NB4 (cell line): ENCODE results near the gene CEP68.

Source experiments
- DNase-seq: peaks from one replicate; pipeline ENCODE4 v3.0.0; 2010; ENCODE audit warnings: low read depth
- H3K4me3 ChIP-seq: one replicate; pipeline ENCODE4 v1.5.1; 2011; ENCODE audit warnings: mild to moderate bottlenecking, low read depth, low read length, moderate library complexity
- CTCF ChIP-seq: IDR thresholded peaks from one replicate; pipeline ENCODE4 v1.5.1; 2012; ENCODE audit warnings: low read depth, low read length
- MAX ChIP-seq: IDR thresholded peaks from 2 replicates; pipeline ENCODE4 v1.6.1; 2011; ENCODE audit warnings: low read depth, low read length
- MYC ChIP-seq: IDR thresholded peaks from 2 replicates; pipeline ENCODE4 v1.6.1; 2011; ENCODE audit warnings: low read depth, low read length
- POLR2A ChIP-seq: IDR thresholded peaks from 2 replicates; pipeline ENCODE4 v1.6.1; 2011; ENCODE audit warnings: mild to moderate bottlenecking; ENCODE audit not compliant: insufficient read length; ENCODE audit errors: extremely low read depth

Gene CEP68

GRCh38 chr2:65067806-65068553 is 11.8 kb downstream of the CEP68 start:
- TF ChIP-seq POLR2A (no peak), CTCF (no peak), MYC (no peak), MAX (no peak)
- H3K4me3 ChIP-seq, result no peak overlapping the region
- no peak for DNase-seq

GRCh38 chr2:65069439-65069824 is 13.2 kb downstream of the CEP68 start:
- DNase-seq, result no peak
- H3K4me3 ChIP-seq, result no peak overlapping the region
- TF ChIP-seq CTCF (no peak), POLR2A (no peak), MYC (no peak), MAX (no peak)

- H3K4me3 ChIP-seq, result no peak overlapping the region
- peak; percentile 24 for DNase-seq
- no peak for TF ChIP-seq MAX
- TF ChIP-seq MYC, result no peak
- no peak for TF ChIP-seq POLR2A
- no peak for TF ChIP-seq CTCF
Observed at GRCh38 chr2:65070172-65070830, 14.1 kb downstream of the CEP68 start.

GRCh38 chr2:65070856-65071255 is 14.6 kb downstream of the CEP68 start:
- no peak for TF ChIP-seq MAX
- DNase-seq, result no peak
- no peak overlapping the region for H3K4me3 ChIP-seq

GRCh38 chr2:65071499-65072180 is 15.4 kb downstream of the CEP68 start:
- peak; percentile 32 for DNase-seq

More at GRCh38 chr2:65071499-65072180, 15.4 kb downstream of the CEP68 start:
- no peak overlapping the region for H3K4me3 ChIP-seq
- TF ChIP-seq MYC (no peak), CTCF (no peak), MAX (no peak), POLR2A (no peak)
